ENCODE measurements around the gene PTPRD. TPM values are rescaled to one million over a fixed set of nuclear protein-coding genes. Genes with fewer than 3 reads are reported as not detected.

PTPRD gene
- total RNA-seq, 2 donors from 2014 or later, result 60.1 to 75.7 TPM

- Histone ChIP-seq H3K9ac (ENCODE audit: low read depth in 2 of 2, low read length in 2 of 2) (no peak overlapping the region), H3K27ac (no peak overlapping the region)
- TF ChIP-seq, protein P1, sequence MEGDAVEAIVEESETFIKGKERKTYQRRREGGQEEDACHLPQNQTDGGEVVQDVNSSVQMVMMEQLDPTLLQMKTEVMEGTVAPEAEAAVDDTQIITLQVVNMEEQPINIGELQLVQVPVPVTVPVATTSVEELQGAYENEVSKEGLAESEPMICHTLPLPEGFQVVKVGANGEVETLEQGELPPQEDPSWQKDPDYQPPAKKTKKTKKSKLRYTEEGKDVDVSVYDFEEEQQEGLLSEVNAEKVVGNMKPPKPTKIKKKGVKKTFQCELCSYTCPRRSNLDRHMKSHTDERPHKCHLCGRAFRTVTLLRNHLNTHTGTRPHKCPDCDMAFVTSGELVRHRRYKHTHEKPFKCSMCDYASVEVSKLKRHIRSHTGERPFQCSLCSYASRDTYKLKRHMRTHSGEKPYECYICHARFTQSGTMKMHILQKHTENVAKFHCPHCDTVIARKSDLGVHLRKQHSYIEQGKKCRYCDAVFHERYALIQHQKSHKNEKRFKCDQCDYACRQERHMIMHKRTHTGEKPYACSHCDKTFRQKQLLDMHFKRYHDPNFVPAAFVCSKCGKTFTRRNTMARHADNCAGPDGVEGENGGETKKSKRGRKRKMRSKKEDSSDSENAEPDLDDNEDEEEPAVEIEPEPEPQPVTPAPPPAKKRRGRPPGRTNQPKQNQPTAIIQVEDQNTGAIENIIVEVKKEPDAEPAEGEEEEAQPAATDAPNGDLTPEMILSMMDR (IDR thresholded peaks at IDR 0.05), result no peak
Measured at GRCh38 chr9:8633784-8634183, 1979.0 kb downstream of the PTPRD start.

DNA sequence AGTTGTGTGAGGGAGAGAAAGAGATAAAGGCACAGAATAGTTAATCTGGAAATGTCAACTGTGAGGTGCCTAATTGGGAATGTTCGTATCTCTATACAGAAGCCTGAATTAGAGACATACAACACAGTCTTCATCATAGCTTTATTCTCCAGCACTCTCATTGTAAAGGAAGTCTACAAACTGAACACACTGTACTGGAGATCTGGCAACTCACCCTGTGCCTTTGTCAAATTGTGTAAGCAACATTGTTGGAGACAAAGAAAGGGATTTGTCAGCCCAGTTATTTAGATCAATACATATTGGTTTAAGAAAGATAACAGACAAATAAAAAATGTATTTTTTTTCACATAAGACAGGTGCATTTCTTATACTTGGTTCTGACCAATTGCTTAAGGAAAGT lies 1980.3 kb downstream of the PTPRD start:
- H3K27me3 ChIP-seq, result no peaks in the 10 kb centered on the region
- no peak for DNase-seq
- intact Hi-C loops (cut with DNase I), result no loop called here
- H3K4me3 ChIP-seq, result no peak overlapping the region
- H3K9ac ChIP-seq (ENCODE audit: low read depth in 2 of 2, low read length in 2 of 2), result no peak overlapping the region
- H3K9me3 ChIP-seq, result no peaks in the 10 kb centered on the region
- no peaks in the 10 kb centered on the region for H3K36me3 ChIP-seq
- TF ChIP-seq, protein P1 (IDR thresholded peaks at IDR 0.05), result no peak
- H3K27ac ChIP-seq, result no peak overlapping the region
- H3K4me1 ChIP-seq, result no peaks in the 10 kb centered on the region

More at GRCh38 chr9:8633784-8634183, 1979.0 kb downstream of the PTPRD start:
- H3K27me3 ChIP-seq, result no peaks in the 10 kb centered on the region
- no peaks in the 10 kb centered on the region for H3K9me3 ChIP-seq
- no peak overlapping the region for H3K4me3 ChIP-seq
- no peak for DNase-seq
- intact Hi-C loops (cut with DNase I), result no loop called here
- H3K4me1 ChIP-seq, result no peaks in the 10 kb centered on the region
- no peaks in the 10 kb centered on the region for H3K36me3 ChIP-seq

- Histone ChIP-seq H3K4me3 (no peak overlapping the region), H3K27me3 (no peaks in the 10 kb centered on the region), H3K36me3 (no peaks in the 10 kb centered on the region), H3K27ac (no peak overlapping the region), H3K9me3 (no peaks in the 10 kb centered on the region), H3K9ac (ENCODE audit: low read depth in 2 of 2, low read length in 2 of 2) (no peak overlapping the region), H3K4me1 (no peaks in the 10 kb centered on the region)
- intact Hi-C loops (cut with DNase I), result no loop called here
- no peak for DNase-seq
- TF ChIP-seq, protein P1 (IDR thresholded peaks at IDR 0.05), result no peak
Measured at GRCh38 chr9:8628791-8629190, 1984.0 kb downstream of the PTPRD start.

GRCh38 chr9:8627976-8628679 lies 1984.7 kb downstream of the PTPRD start:
- intact Hi-C loops (cut with DNase I), result no loop called here
- Histone ChIP-seq H3K4me3 (no peak overlapping the region), H3K9me3 (no peaks in the 10 kb centered on the region), H3K27me3 (no peaks in the 10 kb centered on the region), H3K4me1 (no peaks in the 10 kb centered on the region), H3K9ac (ENCODE audit: low read depth in 2 of 2, low read length in 2 of 2) (no peak overlapping the region), H3K27ac (no peak overlapping the region), H3K36me3 (no peaks in the 10 kb centered on the region)
- no peak for DNase-seq
- TF ChIP-seq, protein P1 (IDR thresholded peaks at IDR 0.05), result no peak

DNA sequence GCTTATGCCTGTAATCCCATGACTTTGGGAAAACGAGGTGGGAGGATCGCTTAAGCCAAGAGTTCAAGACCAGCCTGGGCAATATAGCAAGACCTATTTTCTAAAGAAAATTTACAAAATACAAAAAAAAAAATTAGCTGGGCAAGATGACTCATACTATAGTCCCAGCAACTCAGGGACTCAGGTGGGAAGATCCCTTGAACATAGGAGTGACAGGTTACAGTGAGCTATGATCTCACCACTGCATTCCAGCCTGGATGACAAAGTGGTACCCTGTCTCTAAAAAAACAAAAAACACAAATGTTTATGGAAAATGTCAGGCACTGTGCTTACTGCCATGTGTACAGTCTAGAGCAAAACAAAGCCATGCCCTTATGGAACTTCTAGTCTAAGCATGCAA lies 1989.9 kb downstream of the PTPRD start:
- intact Hi-C loops (cut with DNase I), result no loop called here
- H3K4me3 ChIP-seq, result no peak overlapping the region

More for the DNA sequence above, 1989.9 kb downstream of the PTPRD start:
- no peak for DNase-seq
- H3K9me3 ChIP-seq, result no peaks in the 10 kb centered on the region
- H3K36me3 ChIP-seq, result no peaks in the 10 kb centered on the region
- no peak overlapping the region for H3K27ac ChIP-seq
- no peaks in the 10 kb centered on the region for H3K27me3 ChIP-seq
- TF ChIP-seq, protein P1 (IDR thresholded peaks at IDR 0.05), result no peak
- no peak overlapping the region for H3K9ac ChIP-seq (ENCODE audit: low read depth in 2 of 2, low read length in 2 of 2)
- H3K4me1 ChIP-seq, result no peaks in the 10 kb centered on the region
